ENCODE measurements around the gene KCNE3.

GRCh38 chr11:74425100-74425499 lies 42.2 kb downstream of the KCNE3 start:
- TF ChIP-seq, protein P1, sequence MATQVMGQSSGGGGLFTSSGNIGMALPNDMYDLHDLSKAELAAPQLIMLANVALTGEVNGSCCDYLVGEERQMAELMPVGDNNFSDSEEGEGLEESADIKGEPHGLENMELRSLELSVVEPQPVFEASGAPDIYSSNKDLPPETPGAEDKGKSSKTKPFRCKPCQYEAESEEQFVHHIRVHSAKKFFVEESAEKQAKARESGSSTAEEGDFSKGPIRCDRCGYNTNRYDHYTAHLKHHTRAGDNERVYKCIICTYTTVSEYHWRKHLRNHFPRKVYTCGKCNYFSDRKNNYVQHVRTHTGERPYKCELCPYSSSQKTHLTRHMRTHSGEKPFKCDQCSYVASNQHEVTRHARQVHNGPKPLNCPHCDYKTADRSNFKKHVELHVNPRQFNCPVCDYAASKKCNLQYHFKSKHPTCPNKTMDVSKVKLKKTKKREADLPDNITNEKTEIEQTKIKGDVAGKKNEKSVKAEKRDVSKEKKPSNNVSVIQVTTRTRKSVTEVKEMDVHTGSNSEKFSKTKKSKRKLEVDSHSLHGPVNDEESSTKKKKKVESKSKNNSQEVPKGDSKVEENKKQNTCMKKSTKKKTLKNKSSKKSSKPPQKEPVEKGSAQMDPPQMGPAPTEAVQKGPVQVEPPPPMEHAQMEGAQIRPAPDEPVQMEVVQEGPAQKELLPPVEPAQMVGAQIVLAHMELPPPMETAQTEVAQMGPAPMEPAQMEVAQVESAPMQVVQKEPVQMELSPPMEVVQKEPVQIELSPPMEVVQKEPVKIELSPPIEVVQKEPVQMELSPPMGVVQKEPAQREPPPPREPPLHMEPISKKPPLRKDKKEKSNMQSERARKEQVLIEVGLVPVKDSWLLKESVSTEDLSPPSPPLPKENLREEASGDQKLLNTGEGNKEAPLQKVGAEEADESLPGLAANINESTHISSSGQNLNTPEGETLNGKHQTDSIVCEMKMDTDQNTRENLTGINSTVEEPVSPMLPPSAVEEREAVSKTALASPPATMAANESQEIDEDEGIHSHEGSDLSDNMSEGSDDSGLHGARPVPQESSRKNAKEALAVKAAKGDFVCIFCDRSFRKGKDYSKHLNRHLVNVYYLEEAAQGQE (IDR thresholded peaks at IDR 0.05; ENCODE audit: insufficient read depth in 1 of 2, low read depth in 2 of 2, low read length in 2 of 2) = no peak
- TF ChIP-seq TAF1 (IDR thresholded peaks at IDR 0.05; ENCODE audit: borderline replicate concordance, insufficient read depth, low read length) (no peak), POLR2AphosphoS5 (IDR thresholded peaks at IDR 0.05; ENCODE audit: low read depth, low read length) (no peak)

All from PFSK-1 (cell line).